Activated T-helper 1 cell treated with anti-CD3 and anti-CD28 coated beads, Interleukin-2, amount 50 U/mL, for 16 hours (primary cell): Measurements from ENCODE around the gene SOCS2.
"Not testable (repeated sequence)": the region's sequence is repeated elsewhere in the genome, so short reads cannot be mapped to it uniquely, and the experiment has no call there.

ENCODE experiments used
- DNase-seq, 2 donors: peaks; one replicate each; pipeline ENCODE4 v3.0.0-alpha.2; 2020; ENCODE audit warnings: low read depth in 1 of 2, low spot score in 1 of 2

Gene SOCS2

DNA sequence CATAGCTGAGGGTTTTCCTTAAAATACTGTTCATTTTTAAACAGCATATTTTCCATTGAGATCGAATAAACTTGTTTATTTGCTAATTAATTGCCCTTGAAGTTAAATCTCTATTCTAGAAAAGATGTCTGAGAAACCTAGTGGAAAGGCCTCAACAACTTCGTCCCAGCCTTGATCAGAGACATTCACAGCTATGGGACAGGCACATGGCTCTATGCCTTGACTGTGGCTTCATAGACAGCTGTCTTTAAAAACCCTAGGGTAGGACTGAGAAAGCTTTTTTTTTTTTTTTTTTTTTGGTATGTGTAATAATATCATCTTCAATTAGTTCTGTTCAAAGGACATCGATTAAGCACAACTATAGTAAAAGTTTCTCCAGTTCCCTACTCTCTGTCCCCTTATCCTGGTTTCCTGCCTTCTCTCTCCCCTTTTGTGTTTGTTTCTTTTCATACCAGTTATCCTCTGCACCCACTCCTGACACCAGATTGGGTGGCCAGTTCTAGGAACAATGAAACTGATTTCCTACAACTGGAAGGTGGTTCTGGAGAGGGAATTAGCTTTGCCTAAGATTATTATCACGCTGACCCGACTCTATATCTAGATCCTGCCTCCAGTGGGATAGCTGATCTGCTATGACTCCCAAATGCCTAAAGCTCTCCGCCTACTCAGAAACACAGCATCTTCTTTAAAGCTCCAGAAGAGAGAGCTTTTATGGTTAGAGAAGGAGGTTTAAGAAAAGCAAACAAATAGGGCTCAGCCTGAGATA lies 20.3 kb downstream of the SOCS2 start:
- no peak for DNase-seq

DNA sequence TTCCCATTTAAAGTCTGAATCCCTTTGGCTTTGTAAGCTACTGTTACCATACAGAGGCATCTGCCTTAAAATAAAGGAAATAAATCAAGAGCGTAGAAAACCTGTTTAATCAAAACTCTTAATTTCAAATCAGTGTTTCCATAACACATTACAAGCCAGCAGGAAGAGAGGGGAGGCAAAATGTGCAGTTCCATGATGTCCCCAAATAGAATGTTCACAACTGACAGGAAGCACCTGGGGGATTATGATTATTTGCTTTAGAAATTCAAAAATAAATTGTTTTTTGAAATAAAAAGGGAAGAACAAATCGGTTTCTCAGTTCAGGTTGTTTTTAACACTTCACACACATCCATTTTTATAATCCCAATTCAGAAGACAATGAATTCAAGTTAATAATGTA lies 21.4 kb downstream of the SOCS2 start:
- no peak for DNase-seq

GRCh38 chr12:93594766-93595311 lies 22.4 kb downstream of the SOCS2 start:
- no peak for DNase-seq

- DNase-seq, result no peak
These were observed 22.9 kb downstream of the SOCS2 start for GRCh38 chr12:93595351-93595750.

GRCh38 chr12:93597608-93598007 lies 25.1 kb downstream of the SOCS2 start:
- DNase-seq, result no peak

DNA sequence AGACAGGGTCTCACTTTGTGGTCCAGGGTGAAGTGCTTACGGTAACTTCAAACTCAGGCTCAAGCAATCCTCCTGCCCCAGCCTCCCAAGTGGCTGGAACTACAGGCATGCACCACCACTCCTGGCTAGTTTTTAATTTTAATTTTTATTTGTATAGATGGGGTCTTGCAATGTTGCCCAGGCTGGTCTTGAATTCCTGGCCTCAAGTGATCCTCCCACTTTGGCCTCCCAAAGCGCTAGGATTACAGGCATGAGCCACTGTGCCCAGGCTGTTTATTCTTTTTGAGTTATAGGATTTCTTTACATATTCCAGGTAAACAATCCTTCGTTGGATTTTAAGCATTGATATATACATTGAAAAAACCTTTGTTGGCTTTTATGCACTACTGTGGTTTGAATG lies 26.7 kb downstream of the SOCS2 start:
- no peak for DNase-seq

DNA sequence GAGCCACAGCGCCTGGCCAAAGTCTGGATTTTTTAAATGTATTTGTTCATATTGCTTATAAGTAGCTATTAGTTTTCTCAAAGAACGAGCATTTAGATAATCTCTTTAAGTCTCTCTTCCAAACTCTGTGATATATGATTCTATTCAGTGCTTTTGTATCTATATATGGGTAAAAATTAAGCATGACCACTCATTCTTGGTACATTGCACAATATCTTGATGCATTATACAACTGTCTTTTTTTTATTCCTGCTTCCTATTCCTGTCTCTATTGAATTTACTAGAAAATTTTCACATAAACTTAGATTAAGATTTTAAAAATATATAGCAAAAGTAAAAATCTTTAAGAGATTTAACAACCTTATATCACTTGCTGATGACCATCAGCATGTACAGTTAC lies 29.1 kb downstream of the SOCS2 start:
- DNase-seq, result no peak

GRCh38 chr12:93602897-93603668 lies 30.6 kb downstream of the SOCS2 start:
- DNase-seq, result no peak

- no peak for DNase-seq
These were observed 31.3 kb downstream of the SOCS2 start for GRCh38 chr12:93603762-93604161.

GRCh38 chr12:93608313-93608712 lies 35.8 kb downstream of the SOCS2 start:
- no peak for DNase-seq

DNA sequence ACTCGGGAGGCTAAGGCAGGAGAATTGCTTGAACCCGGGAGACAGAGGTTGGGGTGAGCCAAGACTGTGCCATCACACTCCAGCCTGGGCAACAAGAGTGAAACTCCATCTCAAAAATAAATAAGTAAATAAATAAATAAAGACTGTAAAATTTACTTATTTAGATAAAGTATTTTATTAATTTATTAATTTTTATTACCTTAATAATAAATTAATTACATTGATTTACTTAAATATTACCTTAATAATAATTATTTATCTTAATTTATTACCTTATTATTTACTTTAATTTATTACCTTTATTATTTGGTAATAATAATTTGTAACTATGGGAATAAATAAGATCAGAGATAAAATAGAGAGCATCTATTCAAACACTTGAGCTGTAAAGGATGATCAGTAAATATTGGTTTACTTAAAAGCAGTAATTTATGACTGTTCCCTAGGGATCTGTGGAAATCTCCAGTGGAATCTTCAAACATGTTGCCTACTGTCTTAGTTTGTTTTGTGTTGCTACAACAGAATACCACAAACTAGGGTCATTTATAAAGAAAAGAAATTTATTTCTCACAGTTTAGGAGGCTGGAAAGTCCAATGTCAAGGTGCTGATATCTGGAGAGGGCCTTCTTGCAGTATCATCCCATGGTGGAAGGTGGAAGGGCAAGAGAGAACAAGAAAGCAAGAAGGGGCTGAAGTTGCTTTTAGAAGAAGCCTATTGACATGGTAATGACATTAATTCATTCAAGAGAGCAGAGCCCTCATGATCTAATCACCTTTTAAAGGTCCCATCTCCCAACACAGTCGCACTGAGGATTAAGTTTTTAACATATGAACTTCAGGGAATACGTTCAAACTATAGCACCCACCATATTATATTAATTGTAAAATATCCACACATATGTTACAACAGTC lies 37.1 kb downstream of the SOCS2 start:
- no peak for DNase-seq

DNA sequence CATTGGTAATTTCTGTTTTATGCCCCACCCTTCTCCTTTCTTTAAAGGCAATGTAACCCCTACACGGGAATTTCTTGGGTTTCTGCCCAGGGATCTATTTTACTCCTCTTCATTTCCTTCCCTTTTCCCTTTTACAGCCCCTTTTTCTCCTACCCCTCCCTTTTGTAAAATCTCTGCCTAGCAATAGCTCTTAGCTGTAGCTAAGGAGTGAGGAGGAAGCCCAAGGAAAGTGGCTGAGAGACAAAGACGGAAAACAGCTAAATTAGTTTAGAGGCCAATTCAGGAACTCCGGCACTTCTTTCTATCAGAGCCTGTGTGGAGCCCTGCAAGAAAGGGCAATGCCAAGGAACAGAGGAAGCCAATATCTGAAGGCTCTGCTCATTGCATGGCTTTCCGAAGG lies 40.3 kb downstream of the SOCS2 start:
- DNase-seq, result no peak

- DNase-seq, result no peak
These were observed 42.6 kb downstream of the SOCS2 start for GRCh38 chr12:93614917-93615596.

- no peak for DNase-seq
These were observed 44.2 kb downstream of the SOCS2 start for GRCh38 chr12:93616584-93617101.

- no peak for DNase-seq
These were observed 46.5 kb downstream of the SOCS2 start for GRCh38 chr12:93618891-93619410.

DNA sequence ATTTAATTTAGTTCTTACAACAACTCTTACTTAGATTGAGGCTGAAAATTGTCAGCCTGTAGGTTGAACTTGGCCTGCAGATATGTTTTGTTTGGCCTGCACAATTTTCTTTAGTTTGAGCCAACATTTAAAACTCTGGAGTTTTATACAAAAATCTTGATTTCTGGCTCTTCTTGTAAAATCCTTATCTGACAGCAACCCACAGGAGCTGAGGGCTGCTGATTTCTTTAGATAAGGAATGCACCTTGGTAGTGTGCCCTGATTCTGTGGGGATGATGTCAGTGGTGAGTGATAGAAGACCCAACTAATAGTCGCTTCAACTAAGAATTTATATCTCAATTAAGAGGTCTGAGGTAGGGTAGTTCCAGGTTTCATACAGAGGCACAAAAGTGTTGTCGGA lies 49.5 kb downstream of the SOCS2 start:
- no peak for DNase-seq

GRCh38 chr12:93622485-93622884 lies 50.0 kb downstream of the SOCS2 start:
- DNase-seq, result no peak

DNA sequence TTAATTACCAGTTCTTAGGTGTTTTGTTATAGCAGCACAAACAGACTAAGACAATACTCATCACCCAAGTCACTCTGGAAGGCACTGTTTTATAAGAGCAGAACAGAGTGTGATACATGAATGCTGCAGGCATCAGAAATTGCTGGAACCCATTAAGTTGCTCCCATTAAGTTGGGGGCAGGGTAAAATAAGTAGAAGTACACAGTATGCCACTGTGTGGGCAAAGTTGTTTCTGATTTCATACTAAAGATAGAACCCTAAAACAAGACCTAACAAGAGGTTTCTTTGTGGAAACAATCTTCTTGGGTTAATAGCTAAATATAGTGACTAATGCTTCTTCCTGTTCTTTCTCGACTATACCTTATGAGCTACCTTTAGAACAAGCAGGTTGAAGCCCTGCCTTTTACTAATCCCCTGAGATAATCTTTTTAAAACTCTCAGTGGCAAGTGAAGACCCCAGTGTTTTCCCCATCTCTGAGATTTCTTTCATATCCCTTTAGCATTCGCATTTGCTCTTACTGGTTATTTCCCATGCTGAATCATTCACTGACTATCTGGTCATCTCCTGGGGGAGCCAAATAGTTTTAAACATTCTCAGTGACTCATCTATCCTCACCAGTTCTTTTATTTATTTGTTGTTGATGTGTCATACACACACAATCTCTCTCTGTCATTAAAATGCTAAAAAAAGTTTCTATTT lies 52.3 kb downstream of the SOCS2 start:
- no peak for DNase-seq

- not testable (repeated sequence) for DNase-seq
These were observed 52.8 kb downstream of the SOCS2 start for GRCh38 chr12:93625295-93625645.

DNA sequence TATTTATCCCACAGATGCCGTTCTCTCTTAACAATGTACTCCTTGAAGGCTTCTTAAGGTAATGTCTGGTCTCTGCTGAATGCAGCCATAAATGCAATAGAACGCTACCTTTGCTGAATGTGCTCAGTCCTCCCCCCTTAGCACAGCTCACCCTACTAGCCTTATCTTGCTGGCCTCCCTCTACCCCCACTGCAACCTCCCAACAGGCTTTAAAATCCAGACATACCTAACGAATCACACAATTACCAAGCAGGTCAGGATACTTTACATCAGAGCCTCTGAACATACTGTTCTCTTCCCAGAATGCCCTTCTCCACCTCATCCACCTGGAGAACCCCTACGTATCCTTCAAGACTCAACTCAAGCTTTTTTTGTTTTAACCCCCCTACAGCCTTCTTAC lies 53.7 kb downstream of the SOCS2 start:
- DNase-seq, result no peak
